HG03060 (cell line): ENCODE results near the gene WDR47.
"Not testable (repeated sequence)": the region's sequence is repeated elsewhere in the genome, so short reads cannot be mapped to it uniquely, and the experiment has no call there.

ENCODE experiments used
- ATAC-seq: cut with Tn5 transposase; IDR thresholded peaks from one replicate; pipeline ENCODE4 v1.9.1; 2021; ENCODE audit warnings: low read depth, moderate number of reproducible peaks; ENCODE audit not compliant: unreplicated experiment

Gene WDR47

DNA sequence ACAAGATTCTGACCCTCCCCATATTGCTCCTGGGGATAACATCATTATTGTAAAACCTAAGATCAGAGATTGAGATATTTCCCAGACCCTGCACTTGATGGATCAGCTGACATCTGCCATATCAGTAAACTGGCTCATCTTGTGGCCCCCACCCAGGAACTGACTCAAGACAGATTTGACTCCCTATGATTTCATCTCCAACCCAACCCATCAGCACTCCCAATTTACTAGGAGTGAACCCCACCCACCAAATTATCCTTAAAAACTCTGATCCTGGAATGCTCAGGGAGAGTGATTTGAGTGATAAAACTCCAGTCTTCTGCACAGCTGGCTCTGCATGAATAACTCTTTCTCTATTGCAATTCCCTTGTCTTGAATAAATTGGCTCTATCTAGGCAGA lies 72.6 kb downstream of the WDR47 start:
- no peak for ATAC-seq

GRCh38 chr1:108963052-108963686 lies 78.7 kb downstream of the WDR47 start, which contains the start of gene CLCC1:
CLCC1 (minus strand) TSS chr1:108963484; CDS start chr1:108950437, 13,047 bp downstream.
- peak; percentile 63 for ATAC-seq

GRCh38 chr1:108962681-108963051 lies 79.2 kb downstream of the WDR47 start:
- no peak for ATAC-seq

GRCh38 chr1:108961752-108962486 lies 80.0 kb downstream of the WDR47 start:
- no peak for ATAC-seq

DNA sequence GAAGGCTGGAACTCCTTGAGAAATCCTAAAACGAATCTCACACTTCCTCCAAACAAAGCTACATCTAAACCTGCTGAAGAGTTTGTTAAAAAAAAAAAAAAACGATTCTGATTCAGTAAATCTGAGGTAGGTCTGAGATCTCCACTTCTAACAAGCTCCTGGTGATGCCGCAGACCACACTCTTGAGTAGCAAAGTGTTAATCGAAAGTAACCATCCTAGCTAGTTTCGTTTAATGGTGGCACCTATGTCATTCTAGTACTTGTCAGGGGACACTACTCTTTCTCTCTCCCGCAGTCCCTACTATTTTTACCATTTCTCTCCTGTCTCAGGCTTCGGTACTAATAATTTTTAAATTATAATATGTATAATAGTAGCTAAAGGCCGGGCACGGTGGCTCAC lies 80.7 kb downstream of the WDR47 start:
- ATAC-seq, result no peak

- ATAC-seq, result no peak
Observed at GRCh38 chr1:108960719-108961118, 81.2 kb downstream of the WDR47 start.

- ATAC-seq, result no peak
Observed at GRCh38 chr1:108957888-108958287, 84.0 kb downstream of the WDR47 start.

DNA sequence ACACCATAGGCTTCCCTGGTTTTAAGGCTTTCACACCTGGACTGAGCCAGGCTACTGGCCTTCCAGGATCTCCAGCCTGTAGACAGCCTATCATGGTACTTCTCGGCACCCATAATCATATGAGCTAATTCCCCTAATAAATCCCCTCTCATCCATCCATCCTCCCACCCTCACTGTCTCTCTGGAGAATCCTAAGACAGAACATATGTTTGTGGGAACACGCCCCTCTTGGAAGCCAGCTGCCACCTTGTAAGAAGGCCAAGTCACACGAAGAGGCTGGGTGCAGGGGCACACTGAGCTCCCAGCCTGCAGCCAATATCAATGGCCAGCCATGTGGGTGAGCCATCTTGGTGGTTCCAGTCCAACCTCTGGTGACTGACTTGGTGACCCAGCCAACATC lies 86.0 kb downstream of the WDR47 start:
- ATAC-seq, result no peak

- ATAC-seq, result no peak
Observed at GRCh38 chr1:108955111-108955510, 86.8 kb downstream of the WDR47 start.

- no peak for ATAC-seq
Observed at GRCh38 chr1:108953452-108953851, 88.5 kb downstream of the WDR47 start.

- no peak for ATAC-seq
Observed at GRCh38 chr1:108951242-108951641, 90.7 kb downstream of the WDR47 start.

GRCh38 chr1:108949044-108949443 lies 92.9 kb downstream of the WDR47 start:
- ATAC-seq, result no peak

- ATAC-seq, result no peak
Observed at GRCh38 chr1:108947871-108948525, 93.9 kb downstream of the WDR47 start.

DNA sequence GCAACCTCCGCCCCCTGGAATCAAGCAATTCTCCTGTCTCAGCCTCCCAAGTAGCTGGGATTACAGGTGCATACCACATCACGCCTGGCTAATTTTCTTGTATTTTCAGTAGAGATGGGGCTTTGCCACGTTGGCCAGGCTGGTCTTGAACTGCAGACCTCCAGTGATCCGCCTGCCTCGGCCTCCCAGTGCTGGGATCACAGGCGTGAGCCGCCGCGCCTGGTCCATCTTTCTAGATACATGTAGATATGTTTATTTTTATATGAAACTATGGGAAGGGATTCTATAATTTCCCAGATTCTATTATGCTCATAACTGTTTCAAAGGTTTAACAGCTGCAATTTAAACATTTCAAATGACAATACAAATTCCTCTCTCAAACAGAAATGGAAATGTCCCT lies 105.7 kb downstream of the WDR47 start:
- ATAC-seq, result no peak

DNA sequence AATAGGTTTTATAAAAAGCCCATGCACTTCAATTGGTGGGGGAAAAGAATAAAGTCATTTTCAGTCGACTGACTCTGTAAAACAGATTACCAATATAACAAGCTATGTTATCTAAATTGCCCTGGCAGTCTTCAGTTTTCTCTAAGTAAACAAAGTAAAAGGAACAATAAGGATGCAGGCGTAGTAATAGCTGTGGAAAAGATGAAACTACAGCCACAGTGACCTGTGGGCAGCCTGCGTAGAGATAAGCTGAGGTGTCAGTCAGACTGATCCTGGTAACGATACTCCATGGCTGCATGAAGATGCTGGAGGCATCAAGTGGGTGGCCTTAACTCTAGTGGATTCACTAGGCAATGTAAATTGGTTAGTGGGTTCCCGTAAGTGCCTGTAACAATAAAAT lies 108.0 kb downstream of the WDR47 start:
- ATAC-seq, result no peak

DNA sequence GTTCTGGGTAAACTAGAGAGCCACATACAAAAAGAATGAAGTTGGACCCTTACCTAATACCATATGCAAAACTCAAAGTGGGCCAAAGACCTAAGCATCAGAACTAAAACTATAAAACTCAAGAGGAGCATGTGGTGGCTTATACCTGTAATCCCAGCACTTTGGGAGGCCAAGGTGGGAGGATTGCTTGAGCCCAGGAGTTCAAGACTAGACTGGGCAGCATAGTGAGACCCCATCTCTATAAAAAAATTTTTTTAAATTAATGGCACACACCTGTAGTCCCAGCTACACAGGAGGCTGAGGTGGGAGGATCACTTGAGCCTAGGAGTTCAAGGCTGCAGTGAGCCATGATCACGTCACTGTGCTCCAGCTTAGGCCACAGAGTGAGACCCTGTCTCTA lies 114.3 kb downstream of the WDR47 start:
- not testable (repeated sequence) for ATAC-seq

DNA sequence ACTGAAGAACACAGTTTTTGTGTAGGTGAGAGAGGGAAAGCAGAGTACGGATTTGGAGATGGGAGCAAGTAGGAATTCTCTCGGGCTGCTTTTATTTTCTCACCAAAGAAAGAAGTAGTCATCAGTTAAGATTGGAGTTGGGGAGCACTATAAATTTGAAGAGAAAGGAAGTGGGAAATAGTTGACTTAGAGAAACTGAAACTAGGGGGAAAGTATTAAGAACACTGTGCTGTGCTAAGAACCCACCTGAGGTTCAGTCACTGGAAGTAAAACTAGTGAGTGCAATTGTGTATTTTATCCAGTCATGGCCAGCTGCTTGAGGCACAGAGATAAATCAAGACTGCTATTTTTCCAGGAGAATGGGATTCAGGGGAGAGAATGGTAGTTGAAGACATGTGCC lies 116.0 kb downstream of the WDR47 start:
- no peak for ATAC-seq
